NCI-H446 (cell line): ENCODE results near the gene CCDC117.
"Not testable (repeated sequence)": the region's sequence is repeated elsewhere in the genome, so short reads cannot be mapped to it uniquely, and the experiment has no call there.

Experiments used
- DNase-seq, 2 experiments: peaks; one replicate each; lab custom pipeline; 2025; lab: John Stamatoyannopoulos, UW

CCDC117 gene, protein sequence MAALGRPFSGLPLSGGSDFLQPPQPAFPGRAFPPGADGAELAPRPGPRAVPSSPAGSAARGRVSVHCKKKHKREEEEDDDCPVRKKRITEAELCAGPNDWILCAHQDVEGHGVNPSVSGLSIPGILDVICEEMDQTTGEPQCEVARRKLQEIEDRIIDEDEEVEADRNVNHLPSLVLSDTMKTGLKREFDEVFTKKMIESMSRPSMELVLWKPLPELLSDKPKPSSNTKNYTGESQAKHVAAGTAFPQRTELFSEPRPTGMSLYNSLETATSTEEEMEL

GRCh38 chr22:28772633-28773460 is at the start of gene CCDC117:
Gene CCDC117 (plus strand): TSS chr22:28772695. CDS start chr22:28772850, 155 bp downstream.
- DNase-seq = peak; percentile 92 to 97

GRCh38 chr22:28728002-28728401 is 44.5 kb upstream of the CCDC117 start:
- DNase-seq = no peak

DNA sequence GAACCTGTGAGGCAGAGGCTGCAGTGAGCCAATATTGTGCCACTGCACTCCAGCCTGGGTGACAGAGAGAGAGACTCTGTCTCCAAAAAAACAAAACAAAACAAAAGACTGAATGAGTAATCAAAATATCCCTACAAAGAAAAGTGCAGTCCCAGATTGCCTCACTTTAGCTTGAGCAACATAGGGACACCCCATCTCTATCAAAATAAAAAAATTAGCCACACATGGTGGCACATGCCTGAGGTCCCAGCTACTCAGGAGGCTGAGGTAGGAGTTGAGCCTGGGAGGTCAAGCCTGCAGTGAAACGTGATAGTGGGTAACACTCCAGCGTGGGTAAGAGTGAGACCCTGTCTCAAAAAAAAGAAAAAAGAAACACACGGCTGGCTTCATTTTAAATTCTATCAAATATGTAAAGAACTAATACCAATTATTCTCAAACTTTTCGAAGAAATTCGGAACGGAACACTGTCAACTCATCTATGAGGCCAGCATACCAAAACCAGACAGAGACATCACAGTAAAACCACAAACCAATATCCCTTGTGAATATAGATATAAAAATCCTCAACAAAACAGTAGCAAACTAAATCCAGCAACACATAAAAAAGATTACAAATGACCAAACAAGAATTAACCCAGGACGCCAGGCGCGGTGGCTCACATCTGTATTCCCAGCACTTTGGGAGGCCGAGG is 43.7 kb upstream of the CCDC117 start:
- no peak for DNase-seq

DNA sequence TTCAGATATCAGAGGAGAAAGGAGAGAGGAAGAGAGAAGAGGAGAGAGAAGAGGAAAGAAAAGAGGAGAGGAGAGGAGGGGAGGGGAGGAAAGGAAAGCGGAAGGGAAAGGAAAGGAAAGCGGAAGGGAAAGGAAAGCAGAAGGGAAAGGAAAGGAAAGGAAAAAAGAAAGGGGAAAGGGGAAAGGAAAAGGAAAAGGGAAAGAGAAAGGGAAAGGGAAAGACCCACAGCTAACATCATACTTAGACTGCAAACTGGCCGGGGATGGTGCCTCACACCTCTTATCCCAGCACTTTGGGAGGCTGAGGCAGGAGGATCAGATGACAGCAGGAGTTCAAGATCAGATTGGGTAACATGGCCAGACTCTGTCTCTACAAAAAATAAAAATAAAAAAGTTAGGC is 42.3 kb upstream of the CCDC117 start:
- DNase-seq = no peak

GRCh38 chr22:28734393-28734792 is 38.1 kb upstream of the CCDC117 start:
- DNase-seq = no peak

DNA sequence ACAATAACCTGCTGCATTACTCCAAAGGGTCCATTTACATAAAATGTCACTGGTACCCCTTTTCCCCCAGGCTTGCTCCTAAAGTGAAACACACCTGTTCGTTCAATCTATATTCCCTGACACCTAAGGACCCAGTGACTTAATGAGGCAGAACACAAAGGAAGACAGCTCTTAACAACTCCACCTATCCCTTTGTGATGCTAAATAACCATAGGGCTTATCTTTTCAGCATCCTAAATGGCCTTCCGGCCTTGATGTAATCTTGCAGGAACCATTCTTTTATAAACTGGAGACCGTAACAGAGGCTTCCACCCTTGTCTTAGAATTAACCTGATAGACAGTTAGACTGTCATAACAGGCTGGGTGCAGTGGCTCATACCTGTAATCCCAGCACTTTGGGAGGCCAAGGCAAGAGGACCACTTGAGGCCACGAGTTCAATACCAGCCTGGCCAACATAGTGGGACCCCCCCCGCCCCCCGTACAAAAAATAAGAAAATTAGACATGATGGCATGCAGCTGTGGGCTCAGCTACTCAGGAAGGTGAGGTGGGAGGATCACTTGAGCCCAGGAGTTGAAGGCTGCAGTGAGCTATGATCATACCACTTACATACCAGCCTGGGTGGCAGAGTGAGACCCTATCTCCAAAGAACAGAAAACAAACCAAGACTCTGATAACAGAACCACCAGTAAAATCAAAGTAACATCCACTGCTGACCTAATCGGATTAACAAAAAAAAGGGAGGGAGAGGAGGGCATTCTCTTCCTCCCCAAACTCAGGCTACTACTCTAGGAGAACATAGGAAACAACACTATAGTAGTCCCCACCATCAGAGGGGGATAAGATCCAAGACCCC is 36.0 kb upstream of the CCDC117 start:
- DNase-seq = no peak

DNA sequence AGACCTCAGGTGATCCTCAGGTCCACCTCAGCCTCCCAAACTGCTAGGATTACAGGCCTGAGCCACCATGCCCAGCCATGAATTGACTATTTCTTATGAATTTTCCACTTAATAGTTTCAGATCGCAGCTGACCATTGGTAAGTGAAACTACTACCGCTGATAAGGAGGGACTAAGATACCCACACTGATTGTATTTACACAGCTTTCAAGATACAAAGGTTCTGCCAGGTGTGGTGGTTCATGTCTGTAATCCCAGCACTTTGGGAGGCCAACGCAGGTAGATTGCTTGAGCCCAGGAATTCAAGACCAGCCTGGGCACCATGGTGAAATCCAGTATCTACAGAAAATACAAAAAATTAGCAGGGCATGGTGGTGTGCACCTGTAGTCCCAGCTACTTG is 34.8 kb upstream of the CCDC117 start:
- no peak for DNase-seq

DNA sequence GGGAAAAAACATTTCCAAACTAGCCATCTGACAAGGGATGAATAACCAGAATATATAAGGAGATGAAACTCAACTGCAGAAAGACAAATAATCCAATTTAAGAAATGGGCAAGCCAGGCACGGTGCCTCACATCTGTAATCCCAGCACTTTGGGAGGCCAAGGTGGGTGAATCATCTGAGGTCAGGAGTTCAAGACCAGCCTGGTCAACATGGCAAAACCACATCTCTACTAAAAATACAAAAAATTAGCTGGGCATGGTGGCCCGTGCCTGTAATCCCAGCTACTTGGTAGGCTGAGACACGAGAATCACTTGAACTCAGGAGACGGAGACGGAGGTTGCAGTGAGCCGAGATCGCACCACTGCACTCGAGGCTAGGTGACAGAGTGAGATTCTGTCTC is 33.6 kb upstream of the CCDC117 start:
- DNase-seq = not testable (repeated sequence)

DNA sequence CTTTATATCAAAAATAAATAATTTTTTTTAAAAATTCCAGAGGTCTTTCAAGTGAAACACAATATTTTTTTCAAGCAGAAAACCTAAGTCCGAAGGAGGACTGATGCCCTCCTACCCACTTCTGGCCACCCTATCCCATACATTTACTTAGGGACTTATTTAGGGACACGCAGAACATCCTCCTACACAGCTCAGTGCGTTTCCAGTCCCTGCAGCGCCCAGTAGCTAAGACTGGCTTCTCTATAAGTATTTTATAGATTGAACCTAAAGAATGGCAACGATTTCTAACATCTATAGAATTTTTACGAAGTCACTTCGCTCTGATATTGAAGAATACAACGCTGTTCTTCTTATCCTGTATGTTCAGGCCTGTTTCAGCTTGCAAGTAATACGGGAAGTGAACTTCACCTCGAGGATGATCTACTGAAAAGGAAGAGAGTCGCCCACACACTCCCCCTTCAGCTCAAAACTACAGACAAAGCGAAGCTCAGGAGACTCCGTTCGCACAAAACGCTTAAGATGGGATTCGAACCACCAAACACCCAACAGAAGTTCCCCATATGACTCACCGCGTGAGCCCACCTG is 31.2 kb upstream of the CCDC117 start:
- DNase-seq = no peak

GRCh38 chr22:28741785-28742561 is 30.5 kb upstream of the CCDC117 start, which contains the start of the genes CHEK2 and HSCB:
Gene CHEK2 (minus strand): TSS chr22:28741820. CDS start chr22:28734721, 7,099 bp downstream.
Gene HSCB (plus strand): TSS chr22:28742039. CDS start chr22:28742096, 57 bp downstream.
- peak; percentile 97 to 99 for DNase-seq

- no peak for DNase-seq
Observed at GRCh38 chr22:28742562-28742962, 29.9 kb upstream of the CCDC117 start.

DNA sequence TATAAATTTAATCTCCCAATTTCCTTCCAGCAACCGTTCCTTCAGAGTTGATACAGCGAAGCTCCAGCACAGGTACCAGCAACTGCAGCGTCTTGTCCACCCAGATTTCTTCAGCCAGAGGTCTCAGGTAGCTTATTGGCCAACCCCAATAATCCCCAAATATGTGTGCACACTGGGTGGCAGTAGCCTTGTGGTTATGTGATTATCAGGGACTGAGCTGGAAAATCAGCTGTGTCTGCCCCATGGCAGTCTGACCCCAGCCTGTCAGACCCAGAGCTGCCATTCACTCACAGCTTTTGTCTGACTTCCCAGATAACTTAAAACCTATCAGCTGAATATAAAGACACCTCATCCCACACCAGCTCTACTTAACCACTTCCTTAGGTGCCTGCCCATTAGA is 28.6 kb upstream of the CCDC117 start:
- no peak for DNase-seq

DNA sequence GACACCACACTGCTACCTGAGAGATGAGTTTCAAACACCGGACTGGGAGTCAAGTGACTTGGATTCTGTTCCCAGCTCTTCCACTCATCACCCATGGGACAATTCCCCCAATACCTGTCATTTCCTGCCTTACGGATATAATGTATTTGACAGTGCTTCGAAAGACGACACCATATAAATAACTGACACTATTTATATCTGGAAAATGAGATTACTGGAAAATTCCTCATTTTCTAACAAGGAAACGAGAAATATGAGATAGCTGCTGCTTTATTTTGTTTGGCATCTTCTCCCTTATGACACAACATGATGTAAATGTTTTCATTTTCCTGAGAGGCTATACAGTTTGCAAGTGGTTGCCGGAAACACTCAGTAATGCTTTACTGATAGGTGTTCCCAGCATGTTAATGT is 22.0 kb upstream of the CCDC117 start:
- no peak for DNase-seq

- not testable (repeated sequence) for DNase-seq
Observed at GRCh38 chr22:28754512-28754911, 18.0 kb upstream of the CCDC117 start.

DNA sequence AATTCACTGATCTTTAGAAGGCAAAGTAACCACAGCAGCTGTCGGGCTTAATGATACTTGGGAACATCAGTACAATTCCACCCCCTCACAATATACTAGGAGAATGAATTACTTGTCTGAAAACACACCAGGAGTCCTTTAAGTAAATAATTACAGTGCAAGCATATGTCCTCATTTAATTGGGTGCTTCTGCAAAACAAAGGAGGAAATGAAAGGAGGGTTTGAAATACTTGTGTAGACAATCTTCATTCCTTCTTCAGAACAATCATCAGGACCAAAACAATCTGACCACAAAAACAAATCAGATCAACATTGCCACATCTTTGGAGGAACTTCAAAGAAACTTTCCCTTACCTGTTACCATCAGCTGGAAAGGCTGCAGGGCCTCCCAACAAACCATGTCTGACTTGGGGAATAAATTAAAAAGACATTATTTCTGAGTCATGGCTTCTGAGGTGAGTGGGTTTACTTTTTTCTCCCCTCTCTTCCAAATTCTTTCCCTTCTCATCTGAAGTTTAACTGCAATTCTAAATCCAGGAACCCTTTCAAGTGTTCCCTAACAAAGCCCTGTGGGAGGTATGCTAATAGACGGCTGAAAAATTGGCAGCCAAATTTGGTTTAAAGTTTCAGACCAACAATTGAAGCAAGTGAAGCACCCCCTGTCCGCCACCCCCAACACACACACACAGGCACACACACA is 12.5 kb upstream of the CCDC117 start:
- no peak for DNase-seq

- no peak for DNase-seq
Observed at GRCh38 chr22:28761449-28761755, 11.1 kb upstream of the CCDC117 start.

- not testable (repeated sequence) for DNase-seq
Observed at GRCh38 chr22:28762000-28762399, 10.5 kb upstream of the CCDC117 start.

GRCh38 chr22:28766628-28767027 is 5.9 kb upstream of the CCDC117 start:
- no peak for DNase-seq

DNA sequence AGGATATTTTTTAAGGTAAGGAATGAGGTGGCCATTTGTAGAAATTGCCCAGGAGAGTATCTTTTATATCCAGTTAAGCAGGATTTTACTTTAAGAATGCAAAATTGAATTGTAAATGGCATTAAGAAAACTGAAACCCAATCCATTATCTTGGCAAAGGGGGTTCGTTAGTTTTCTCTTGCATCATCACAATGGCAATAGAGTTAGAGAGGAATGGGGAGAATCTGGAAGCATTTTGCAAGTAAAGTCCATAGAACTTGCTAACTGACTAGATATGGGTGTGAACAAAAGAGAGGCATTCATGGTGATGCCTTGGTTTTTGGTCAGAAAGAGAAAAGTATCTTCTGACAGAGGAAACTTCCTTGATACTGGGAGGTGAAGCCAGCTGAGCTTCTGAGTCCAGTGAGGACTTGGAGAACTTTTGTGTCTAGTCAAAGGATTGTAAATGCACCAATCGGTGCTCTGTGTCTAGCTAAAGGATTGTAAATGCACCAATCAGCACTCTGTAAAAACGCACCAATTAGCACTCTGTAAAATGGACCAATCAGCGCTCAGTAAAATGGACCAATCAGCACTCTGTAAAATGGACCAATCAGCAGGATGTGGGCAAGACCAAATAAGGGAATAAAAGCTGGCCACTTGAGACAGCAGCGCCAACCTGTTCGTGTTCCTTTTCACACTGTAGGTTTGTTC is 3.6 kb upstream of the CCDC117 start:
- DNase-seq = no peak
